ENCODE measurements around the gene ACSL1.

- no peak for TF ChIP-seq CTCF (IDR thresholded peaks at IDR 0.05; ENCODE audit: poor library complexity, severe bottlenecking)
- TF ChIP-seq EP300 (conservative IDR thresholded peaks at IDR 0.05; ENCODE audit: poor library complexity, severe bottlenecking) = no peak
- no peak for TF ChIP-seq REST (IDR thresholded peaks at IDR 0.05; ENCODE audit: borderline replicate concordance)
- no peak for TF ChIP-seq POLR2AphosphoS5 (IDR thresholded peaks at IDR 0.05)
- no peak for TF ChIP-seq EZH2 (IDR thresholded peaks at IDR 0.05; ENCODE audit: borderline replicate concordance, insufficient read depth, low read length, poor library complexity, severe bottlenecking)
- TF ChIP-seq SMC3 (conservative IDR thresholded peaks at IDR 0.05; ENCODE audit: poor library complexity) = no peak
- no peak for TF ChIP-seq TAF1 (IDR thresholded peaks at IDR 0.05; ENCODE audit: low read depth)
Observed at GRCh38 chr4:184793735-184794355, 31.9 kb downstream of the ACSL1 start.
